ENCODE data around the gene OSMR.

- TF ChIP-seq POLR2AphosphoS5 (IDR thresholded peaks at IDR 0.05; ENCODE audit: low read depth, low read length) (no peak), TAF1 (IDR thresholded peaks at IDR 0.05; ENCODE audit: borderline replicate concordance, insufficient read depth, low read length) (no peak), REST (IDR thresholded peaks at IDR 0.05; ENCODE audit: insufficient read depth in 1 of 2, low read depth in 2 of 2, low read length in 2 of 2) (no peak), SIN3A (IDR thresholded peaks at IDR 0.05; ENCODE audit: borderline replicate concordance, insufficient read depth, low read length) (no peak)
These were observed 90.5 kb downstream of the OSMR start for GRCh38 chr5:38936269-38936668.
